GM10266 (cell line): Measurements from ENCODE around the gene TPPP2.

ENCODE experiments used
- DNase-seq: peaks from one replicate; pipeline ENCODE4 v3.0.0; 2012; ENCODE audit errors: extremely low spot score
- CTCF ChIP-seq: IDR thresholded peaks from 2 replicates; pipeline ENCODE4 v1.5.1; 2012; ENCODE audit warnings: mild to moderate bottlenecking, low read depth; ENCODE audit not compliant: control insufficient read depth, insufficient read depth; ENCODE audit errors: missing control alignments

The TPPP2 gene

DNA sequence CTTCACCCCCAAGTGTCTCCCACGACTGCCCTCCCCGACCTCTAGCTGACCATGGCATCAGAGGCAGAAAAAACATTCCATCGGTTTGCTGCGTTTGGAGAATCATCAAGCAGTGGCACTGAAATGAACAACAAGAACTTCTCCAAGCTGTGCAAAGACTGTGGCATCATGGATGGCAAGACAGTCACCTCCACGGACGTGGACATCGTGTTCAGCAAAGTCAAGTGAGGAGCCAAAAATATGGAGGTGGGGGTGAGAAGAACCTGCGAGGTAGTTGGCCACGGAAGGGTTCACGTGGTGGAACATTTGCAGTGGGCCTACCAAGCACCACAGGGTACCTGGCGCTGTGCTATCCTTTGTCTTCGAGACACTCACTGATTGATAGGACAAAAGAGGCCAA, 514 bp downstream of the TPPP2 start:
- DNase-seq: no peak
- no peak for TF ChIP-seq CTCF

DNA sequence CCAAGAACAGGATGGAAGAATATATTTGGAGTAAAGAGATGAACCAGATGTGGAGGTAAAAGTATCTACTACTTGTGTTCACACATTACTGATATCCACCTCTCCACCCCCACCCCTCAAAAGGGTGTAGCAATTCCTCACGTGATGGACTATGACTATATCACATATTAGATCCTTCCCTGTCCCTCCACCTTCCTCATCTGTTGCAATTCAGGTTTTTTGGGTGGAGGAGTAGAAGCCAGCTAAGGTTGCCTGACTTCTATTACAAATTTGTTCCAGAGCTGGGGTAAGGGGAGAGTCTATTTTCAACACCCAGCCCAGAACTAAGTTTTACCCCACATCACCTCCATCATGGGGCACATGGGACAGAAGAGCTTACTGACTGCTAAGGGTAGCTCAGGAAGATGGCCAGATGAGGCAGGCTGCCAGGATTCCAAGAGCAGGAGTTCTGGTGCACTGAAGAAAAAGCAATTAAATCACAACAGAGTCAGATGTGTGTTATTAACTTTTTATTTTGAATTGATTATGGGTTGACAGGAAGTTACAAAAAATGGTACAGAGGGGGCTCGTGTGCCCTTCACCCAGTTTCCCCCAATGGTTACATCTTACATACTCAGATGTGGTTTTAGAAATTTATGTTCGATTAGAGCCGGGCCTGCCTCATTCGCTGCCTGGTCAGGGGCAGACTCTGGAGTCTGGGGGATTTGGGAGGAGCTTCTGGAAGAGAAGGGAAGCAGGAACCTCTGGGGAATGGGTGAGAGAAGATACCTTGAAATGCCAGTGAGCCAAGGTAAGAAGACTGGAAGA, 2.5 kb downstream of the TPPP2 start:
- no peak for TF ChIP-seq CTCF
- DNase-seq: no peak

DNA sequence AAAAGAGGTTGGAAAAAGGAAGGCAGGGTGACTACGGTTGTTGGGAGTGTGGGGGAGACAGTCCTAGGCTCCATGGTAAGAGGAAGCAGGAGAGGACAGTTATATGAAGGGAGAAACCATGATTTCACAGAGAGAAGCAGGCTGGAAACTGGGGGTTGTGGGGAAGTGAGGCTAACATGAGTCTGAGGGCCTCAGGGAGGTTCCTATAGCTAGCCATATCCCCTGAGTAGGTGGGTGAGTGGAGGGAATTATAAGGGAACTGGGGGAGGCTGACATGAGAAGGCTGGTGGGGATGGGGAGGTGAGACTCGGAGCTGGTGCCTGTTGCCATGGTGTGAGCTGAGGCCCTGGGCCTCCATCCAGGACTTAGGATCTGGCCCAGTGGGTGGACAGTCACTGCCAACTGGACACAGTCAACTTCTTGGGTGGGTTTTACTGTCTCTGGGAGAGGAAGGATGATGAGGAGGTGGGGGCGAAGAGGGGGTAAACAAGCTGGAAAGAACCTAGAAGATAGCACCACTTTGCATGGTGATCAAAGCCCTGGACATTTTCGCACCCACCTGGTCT, 3.2 kb downstream of the TPPP2 start:
- TF ChIP-seq CTCF: no peak
- no peak for DNase-seq

GRCh38 chr14:21034707-21035106, 4.7 kb downstream of the TPPP2 start, which contains the start of gene RNASE13:
Gene RNASE13 (minus strand): TSS chr14:21034807. CDS start chr14:21034288, 519 bp downstream.
- DNase-seq: no peak
- no peak for TF ChIP-seq CTCF

DNA sequence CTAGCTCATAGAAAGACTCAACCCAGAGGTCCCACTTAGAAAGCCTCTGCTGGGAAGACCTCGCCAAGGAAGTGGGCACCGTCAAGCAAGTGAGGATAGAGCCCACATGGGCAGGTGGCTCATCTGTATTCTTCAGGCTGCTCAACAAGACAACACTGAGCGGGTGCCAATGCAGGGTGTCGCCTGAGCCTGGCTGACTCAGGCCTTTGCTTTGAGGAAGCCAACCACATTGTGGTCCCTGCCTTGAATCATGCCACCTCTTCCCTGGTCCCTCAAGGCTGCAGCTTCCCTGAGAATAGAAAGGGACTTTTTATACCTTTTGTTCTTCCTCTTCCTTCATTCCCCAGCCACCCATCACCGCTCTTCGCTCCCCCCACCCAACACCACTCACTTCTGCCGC, 6.7 kb downstream of the TPPP2 start:
- no peak for DNase-seq
- no peak for TF ChIP-seq CTCF

- DNase-seq: no peak
- no peak for TF ChIP-seq CTCF
Measured at GRCh38 chr14:21037156-21037555, 7.1 kb downstream of the TPPP2 start.
